NAMALWA (cell line): ENCODE measurements around the gene C10orf90.

Source experiments
- DNase-seq: peaks from one replicate; pipeline ENCODE4 v3.0.0-alpha.2; 2015; ENCODE audit warnings: low spot score

The C10orf90 gene

GRCh38 chr10:126538439-126539135, 131.9 kb downstream of the C10orf90 start:
- no peak for DNase-seq

GRCh38 chr10:126536656-126537055, 133.8 kb downstream of the C10orf90 start:
- no peak for DNase-seq

DNA sequence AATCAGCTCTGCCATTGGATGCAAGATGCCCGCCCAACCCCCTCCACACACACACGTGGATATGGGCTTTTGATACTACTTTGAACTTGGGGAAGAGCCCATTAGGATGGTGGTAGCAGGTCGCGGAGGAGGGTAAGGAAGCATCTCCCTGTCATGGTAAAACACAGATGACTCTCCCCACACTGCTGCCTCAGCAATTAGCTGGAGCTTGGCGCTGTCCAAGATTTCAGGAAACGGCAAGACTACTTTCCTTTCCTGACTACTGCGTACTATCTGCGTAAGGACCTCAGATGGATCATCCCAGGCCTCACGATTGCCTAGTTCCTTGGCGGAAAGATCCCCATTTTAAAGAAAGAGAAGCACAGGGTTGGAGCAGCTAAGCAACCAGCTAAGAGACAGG, 134.3 kb downstream of the C10orf90 start:
- DNase-seq = no peak

DNA sequence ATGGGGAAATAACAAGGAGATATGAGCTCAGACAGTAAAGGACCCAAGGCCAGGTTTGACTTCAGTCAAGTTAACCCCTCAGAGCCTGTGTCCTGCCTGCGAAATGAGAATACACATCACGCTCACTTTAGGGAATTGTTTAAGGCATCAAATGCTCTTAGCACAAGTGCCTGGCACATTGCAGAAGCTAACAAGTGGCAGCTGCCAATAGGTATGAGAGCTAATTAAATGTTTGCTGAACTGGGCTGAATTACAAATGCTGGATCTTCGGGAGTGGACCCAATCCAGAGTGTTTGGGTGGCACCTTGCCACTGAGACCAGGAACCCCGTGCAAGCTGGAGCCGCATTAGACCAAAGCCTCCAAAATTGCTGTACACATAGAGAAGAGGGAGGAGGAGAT, 136.8 kb downstream of the C10orf90 start:
- DNase-seq = no peak

GRCh38 chr10:126528315-126528835, 142.1 kb downstream of the C10orf90 start:
- no peak for DNase-seq

DNA sequence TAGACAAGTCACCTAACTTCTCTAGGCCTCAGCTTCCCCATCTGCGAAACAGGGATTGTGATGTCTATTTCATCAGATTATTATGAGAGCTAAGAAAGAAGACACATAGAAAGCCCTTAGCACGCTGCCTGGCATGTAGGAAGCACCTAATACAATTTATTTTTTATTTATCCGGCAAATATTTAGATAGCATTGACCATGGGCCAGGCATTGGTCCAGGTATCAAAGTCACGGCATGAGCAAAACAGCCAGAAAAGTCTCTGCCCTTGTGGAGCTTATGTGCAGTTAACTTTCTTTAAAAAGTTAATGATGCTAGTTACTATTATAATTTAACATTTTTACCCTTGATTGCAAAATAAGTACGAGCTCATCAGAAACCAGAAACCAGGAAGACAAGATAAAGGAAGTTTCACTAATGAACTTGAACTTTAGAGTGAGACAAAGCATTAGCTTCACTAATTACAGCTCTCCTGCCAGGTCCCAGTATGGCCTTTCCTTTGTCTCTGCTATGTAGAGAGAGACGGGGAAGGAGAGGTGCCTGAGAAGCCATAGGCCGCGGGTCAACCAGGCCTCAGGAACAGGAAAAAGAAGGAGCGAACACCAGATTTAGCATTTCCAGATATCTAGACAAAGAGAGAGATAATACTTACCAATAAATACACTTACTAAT, 142.7 kb downstream of the C10orf90 start:
- DNase-seq = no peak

DNA sequence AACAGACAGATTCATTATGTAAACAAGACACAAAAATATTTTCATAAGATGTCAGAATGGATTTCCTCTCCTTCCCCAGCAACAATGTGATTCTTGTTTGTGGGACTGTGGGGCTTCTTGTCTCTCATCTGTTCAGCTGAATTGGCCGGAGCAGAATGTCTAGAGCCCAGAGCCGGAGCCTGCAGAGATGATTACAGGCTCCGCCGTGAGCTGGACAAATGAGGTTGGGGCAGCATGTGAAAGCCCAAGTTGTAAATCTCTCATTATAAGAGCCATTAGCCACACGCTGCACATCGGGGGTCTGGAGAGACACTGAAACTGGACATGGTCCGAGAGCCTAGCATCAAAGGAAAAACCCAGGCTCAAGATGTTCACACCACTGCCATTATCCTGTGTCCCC, 145.2 kb downstream of the C10orf90 start:
- no peak for DNase-seq

- no peak for DNase-seq
Observed at GRCh38 chr10:126524526-126524925, 146.0 kb downstream of the C10orf90 start.

DNA sequence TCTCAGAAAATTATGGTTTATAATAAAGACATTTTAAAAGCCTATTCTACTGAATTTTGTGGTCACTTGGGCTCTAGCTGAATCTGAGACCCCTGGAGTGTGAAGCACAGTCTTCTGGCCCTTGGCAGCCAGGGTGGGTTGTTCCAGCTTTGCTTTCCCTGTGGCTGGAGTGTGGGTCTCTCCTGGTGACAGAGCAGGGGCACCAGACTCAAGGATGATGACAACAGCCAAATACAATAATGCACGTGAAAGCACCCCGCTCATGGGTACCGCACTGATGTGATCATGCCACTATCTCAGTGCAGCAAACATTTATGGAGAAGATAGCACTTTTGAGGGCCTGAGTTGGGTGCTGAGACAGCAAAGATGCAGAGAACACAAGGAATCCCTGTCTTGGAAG, 147.4 kb downstream of the C10orf90 start:
- no peak for DNase-seq

DNA sequence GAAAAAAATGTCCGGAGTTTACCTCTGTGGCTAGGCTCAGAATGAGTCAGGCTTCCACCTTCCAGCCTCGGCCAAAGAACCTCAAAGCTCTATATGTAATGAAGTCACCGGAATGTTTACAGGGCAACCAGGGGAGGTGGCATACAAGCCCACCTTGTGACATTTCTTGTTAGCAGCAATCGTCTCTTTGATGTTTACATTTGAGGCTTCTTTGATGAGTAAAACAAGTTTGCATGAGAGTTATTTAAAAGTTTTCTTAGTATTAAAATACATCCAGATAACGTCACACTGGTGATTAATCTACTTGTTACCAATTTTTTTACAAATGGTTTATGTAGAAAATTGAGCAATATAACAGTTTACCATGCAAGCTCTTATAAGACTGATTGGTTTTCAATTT, 149.1 kb downstream of the C10orf90 start:
- no peak for DNase-seq

GRCh38 chr10:126520751-126521317, 149.7 kb downstream of the C10orf90 start:
- no peak for DNase-seq

DNA sequence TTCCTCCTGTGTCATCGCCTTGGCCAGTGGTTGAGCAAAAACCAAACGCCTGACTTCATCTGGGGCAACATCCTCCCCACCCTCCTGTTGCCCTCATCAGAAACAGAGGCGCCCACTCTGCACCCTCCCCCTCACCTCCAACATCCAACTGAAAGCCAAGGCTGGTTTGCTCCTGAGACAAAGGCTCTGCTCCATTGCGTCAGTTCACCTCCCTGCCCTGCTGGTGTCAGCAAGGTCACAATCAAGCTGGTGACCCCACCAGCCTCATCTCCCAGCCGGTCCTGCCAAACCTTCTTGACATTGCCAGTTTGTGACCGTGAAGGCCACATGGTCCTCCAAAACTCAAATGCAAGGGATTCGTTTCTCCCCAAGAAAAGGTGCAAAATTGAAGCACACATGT, 150.5 kb downstream of the C10orf90 start:
- no peak for DNase-seq

GRCh38 chr10:126519185-126519584, 151.3 kb downstream of the C10orf90 start:
- DNase-seq = no peak

DNA sequence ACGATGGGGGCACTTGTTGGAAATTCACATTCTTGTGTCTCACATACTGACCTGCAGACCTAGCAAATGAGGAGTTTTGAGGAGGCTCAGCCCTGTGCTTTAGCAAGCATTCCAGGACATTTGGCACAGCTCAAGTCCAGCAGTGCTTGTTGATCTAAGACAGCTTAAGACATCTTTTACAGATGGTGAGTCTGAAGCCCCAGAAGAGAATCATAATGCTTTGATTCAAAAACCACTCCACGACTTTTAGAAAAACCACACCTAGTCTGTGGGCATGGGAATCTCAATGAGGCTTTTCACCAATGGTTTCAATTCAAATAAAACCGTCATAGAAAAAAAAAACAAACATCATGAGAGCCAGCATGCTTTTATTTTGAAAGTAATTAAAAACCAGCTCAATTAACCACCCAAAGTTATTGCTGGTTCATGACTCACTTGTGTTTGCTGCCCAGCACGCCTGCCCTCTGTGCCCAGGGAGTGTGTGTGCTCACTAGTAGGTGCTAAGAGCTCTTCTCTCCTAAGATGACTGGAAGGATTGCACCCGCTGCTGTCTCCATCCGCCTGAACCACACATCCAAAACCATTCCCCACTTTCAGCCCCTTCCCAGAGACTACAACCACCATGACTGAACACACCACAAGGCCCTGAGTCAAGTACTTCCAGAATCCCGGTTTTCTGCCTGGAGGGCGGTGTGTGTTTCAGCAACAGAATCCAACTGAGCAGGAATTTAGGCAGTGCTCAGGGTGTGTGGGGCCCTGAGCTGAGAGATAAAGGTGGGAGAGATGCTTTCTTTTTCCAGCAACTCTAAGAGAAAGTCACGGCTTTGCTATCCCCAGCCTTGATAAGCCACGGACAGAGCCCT, 152.0 kb downstream of the C10orf90 start:
- DNase-seq = no peak

GRCh38 chr10:126516515-126516914, 154.0 kb downstream of the C10orf90 start:
- no peak for DNase-seq

DNA sequence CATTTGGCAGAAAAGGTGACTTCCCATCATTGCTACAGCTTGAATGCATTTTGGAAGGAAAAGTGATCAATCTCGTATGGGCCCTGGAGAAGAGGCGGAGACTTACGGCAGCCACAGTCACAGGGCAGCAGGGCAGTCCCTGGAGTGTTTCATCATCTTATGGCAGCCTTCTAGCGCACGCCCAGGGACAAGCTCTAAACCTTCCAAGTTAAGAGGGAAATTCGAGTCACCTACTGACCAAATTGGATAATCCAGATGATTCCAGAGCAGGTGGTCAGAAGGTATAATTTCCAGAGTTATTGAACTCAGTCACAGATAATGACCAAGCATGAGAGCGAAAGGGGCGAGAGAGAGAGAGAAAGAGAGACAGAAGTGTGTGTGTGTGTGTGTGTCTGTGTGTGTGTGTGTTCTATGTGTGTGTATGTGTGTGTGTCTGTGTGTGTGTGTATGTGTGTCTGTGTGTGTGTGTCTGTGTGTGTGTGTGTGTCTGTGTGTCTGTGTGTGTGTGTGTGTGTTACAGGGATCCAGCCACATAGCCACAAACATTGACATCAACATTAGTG, 158.5 kb downstream of the C10orf90 start:
- no peak for DNase-seq

- DNase-seq = no peak
Observed at GRCh38 chr10:126509182-126509581, 161.3 kb downstream of the C10orf90 start.

DNA sequence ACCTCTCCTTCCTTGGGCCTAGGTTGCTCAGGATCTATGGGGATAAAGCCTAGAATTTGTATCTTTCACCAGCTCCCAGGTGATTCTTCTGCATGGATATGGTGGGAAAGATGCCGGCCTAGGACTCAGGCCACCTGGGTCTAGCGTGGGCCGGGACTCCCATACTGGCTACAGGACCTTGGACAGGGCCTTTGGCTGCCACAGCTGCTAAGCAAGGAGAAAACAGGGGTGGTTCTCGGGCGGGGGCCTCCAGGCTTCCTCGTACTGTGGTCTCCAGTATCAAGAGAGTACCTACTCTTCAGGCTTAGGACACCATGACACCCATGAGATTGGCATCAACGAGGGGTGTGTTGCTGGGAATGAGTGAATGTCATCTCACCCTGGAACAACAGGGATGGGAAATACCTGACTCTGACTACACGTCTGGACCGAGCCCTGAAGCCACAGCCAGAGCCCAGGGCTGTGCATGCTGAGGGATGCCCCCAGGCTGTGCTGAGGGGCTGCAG, 161.9 kb downstream of the C10orf90 start:
- no peak for DNase-seq

GRCh38 chr10:126504761-126505112, 165.8 kb downstream of the C10orf90 start:
- no peak for DNase-seq

DNA sequence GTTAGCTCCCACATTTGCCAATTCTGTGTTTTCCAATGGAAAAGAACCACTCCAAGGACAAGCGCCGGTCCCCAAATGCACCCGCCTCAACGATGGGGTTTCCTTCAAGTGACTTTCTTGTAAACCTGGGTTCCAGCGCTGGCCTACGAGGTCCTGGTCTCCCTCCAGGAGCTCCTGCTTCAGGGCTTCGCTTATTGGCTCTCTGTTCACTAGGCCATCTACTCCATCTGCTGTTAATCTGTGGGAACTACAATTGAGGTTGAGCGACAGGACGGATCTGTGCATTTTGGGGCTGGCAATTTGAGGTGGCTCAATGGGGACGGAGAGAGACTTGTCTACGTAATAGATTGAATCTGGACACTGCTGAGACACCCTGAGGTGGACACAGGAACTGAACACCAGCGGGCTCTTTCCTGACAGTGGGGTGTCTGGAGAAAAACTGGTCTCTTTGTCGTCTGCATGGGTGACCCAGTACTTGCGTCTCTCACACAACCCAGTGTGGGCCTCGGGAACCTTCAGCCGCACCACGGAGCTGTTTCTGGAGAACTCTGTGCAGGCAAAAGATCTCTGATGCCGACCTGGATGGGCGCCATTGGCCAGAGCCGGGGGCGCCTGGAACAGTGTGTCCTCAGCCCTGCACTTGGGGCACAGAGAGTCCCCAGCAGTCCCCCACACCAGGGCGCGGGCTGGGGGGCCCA, 166.3 kb downstream of the C10orf90 start:
- peak; percentile 59 for DNase-seq

GRCh38 chr10:126503392-126504062, 167.0 kb downstream of the C10orf90 start:
- DNase-seq = no peak
